HEK293 (cell line): Measurements from ENCODE around the gene RNU5B-1.
"Not testable (repeated sequence)": the region's sequence is repeated elsewhere in the genome, so short reads cannot be mapped to it uniquely, and the experiment has no call there.

Experiments used
- ATF2 ChIP-seq: fragments of 450-650 bp; formaldehyde crosslinking; IDR thresholded peaks from 2 replicates; pipeline ENCODE4 v1.5.1; 2016; ENCODE audit warnings: missing biosample characterization, missing genetic modification characterization, low read depth
- CTCF ChIP-seq: fragments of 450-650 bp; formaldehyde crosslinking; IDR thresholded peaks from 2 replicates; pipeline ENCODE4 v1.5.1; 2016; ENCODE audit warnings: missing biosample characterization, missing genetic modification characterization
- EGR2 ChIP-seq: fragments of 450-650 bp; formaldehyde crosslinking; IDR thresholded peaks from 2 replicates; pipeline ENCODE4 v1.5.1; 2016; ENCODE audit warnings: low read depth, missing biosample characterization, missing genetic modification characterization
- ELK4 ChIP-seq: IDR thresholded peaks from 2 replicates; pipeline ENCODE4 v1.6.1; 2011; ENCODE audit warnings: mild to moderate bottlenecking, low read depth, low read length, borderline replicate concordance
- KLF1 ChIP-seq: fragments of 450-650 bp; formaldehyde crosslinking; IDR thresholded peaks from 2 replicates; pipeline ENCODE4 v1.5.1; 2016; ENCODE audit warnings: missing biosample characterization, missing genetic modification characterization
- MYNN ChIP-seq: fragments of 450-650 bp; formaldehyde crosslinking; IDR thresholded peaks from 2 replicates; pipeline ENCODE4 v1.5.1; 2016; ENCODE audit warnings: missing biosample characterization, missing genetic modification characterization, borderline replicate concordance
- REST ChIP-seq: fragments of 450-650 bp; formaldehyde crosslinking; IDR thresholded peaks from 2 replicates; pipeline ENCODE4 v1.5.1; 2016; ENCODE audit warnings: missing biosample characterization, missing genetic modification characterization
- TCF7L2 ChIP-seq: IDR thresholded peaks from 2 replicates; pipeline ENCODE4 v1.6.1; 2011; ENCODE audit warnings: low read depth, mild to moderate bottlenecking, inconsistent platforms, low read length, moderate library complexity, borderline replicate concordance
- YY1 ChIP-seq: fragments of 450-650 bp; formaldehyde crosslinking; IDR thresholded peaks from 2 replicates; pipeline ENCODE4 v1.5.1; 2018; ENCODE audit warnings: missing biosample characterization, missing genetic modification characterization
- ZNF184 ChIP-seq: fragments of 450-650 bp; IDR thresholded peaks from 2 replicates; pipeline ENCODE4 v1.5.1; 2018; ENCODE audit warnings: missing biosample characterization, mild to moderate bottlenecking, missing genetic modification characterization
- ZNF398 ChIP-seq: fragments of 450-650 bp; formaldehyde crosslinking; IDR thresholded peaks from 2 replicates; pipeline ENCODE4 v1.5.1; 2017; ENCODE audit warnings: missing biosample characterization, missing genetic modification characterization
- ZNF530 ChIP-seq: fragments of 450-650 bp; formaldehyde crosslinking; IDR thresholded peaks from 2 replicates; pipeline ENCODE4 v1.5.1; 2016; ENCODE audit warnings: low read depth, missing biosample characterization, missing genetic modification characterization
- ZNF624 ChIP-seq: fragments of 450-650 bp; formaldehyde crosslinking; IDR thresholded peaks from 2 replicates; pipeline ENCODE4 v1.5.1; 2017; ENCODE audit warnings: missing biosample characterization, missing genetic modification characterization

GRCh38 chr15:65347756-65348155 lies 43.3 kb downstream of the RNU5B-1 start:
- TF ChIP-seq ELK4; YY1 (tag by site-specific recombination); CTCF; ZNF184 (tag by site-specific recombination); MYNN (tag by site-specific recombination); ZNF624 (tag by site-specific recombination); ZNF530; ATF2 (tag by site-specific recombination); TCF7L2; EGR2 (tag by site-specific recombination); REST (tag by site-specific recombination); ZNF398; KLF1 (tag by site-specific recombination): not testable (repeated sequence)
